Inferior parietal cortex (tissue), 1 donor: ENCODE results near the gene PKP2.
"Not testable (repeated sequence)": the region's sequence is repeated elsewhere in the genome, so short reads cannot be mapped to it uniquely, and the experiment has no call there.

Source experiments
- DNase-seq: peaks from one replicate; pipeline ENCODE4 v3.0.0-alpha.2; 2016; ENCODE audit errors: extremely low spot score

PKP2 gene

GRCh38 chr12:32895688-32896431, 717 bp downstream of the PKP2 start:
- no peak for DNase-seq

DNA sequence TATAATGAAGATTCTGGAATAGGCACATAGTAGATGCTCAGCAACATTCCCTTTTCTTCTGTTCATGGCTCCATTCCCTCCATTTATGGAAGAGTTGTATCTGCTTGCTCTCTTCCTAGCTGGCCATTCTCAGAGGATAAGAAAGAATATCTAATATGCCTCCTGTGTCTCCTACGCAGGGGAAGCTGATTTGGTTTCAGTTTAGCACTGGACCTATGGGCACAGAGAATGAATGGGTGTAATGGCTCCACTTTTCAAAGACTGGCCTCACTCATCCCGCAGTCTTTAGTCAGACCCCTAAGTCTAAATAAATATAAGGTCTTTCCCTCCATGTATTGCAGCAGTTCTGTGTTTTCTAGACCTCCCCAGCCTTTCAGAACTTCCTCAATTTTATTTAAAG, 2.0 kb downstream of the PKP2 start:
- DNase-seq: no peak

DNA sequence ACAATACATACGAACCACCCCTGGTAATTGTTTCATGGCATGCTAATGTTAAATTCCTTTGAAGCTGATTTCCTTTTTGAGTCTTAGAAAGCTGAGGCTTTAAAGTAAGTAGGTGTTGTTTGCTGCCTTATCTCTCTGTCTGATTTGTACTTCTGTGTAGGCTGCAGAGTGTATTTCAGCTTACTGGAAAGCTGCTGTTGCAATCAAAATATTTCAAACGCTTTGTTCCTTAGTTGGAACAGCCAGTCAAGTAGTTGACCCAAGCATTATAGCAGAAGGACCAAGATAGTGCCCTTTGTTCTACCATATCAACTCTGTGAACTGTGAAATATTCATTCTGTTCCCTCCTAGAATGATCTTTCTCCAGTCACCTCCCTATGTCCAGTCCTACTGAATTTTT, 3.1 kb downstream of the PKP2 start:
- no peak for DNase-seq

DNA sequence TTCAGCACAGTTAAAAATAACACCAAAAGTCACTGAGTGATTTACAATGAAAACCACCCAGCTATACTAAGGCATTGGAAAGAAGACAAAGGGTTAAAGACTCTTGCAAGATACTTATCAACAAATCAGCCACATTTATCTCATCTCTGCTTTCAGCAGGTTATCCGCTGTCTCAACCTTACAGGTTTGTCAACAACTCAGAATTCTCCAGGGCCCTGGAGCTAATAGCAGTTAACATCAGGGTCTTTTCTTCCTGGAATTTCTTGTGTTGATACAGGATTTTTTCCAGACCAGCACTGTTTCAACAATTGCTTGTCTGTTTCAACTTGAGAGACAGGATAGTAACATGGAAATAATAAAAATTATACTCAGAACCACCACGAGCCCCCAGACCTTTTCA, 3.5 kb downstream of the PKP2 start:
- no peak for DNase-seq

DNA sequence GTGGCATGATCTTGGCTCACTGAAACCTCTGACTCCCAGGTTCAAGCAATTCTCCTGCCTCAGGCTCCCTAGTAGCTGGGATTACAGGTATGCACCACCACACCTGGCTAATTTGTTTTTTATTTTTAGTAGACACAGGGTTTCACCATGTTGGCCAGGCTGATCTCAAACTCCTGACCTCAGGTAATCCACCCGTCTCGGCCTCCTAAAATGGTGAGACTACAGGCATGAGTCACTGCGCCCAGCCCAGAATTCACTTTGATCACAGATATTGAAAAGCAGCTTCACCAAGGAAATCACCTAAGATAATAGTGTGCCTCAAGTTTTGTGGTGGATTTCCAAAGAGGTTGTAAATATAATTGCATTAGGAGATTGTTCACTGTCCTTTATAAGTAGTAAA, 4.2 kb downstream of the PKP2 start:
- DNase-seq: not testable (repeated sequence)

DNA sequence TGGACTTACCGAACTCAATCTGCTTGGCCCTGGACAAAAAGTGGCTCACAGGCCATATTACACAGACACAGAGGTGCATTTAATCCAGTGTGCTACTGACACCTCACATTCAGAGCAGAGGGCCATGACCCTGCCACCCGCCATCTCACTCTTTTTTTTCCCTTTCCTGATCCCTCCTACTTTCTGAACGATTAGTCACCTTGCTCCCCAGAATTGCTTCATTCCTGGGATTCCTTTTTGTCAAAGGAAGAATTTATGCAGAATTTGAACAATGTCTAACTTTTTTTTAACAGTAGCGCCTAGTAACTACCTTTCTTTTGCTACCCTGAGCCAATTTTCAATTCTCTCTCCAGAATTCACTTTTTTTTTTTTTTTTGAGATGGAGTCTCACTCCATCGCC, 4.6 kb downstream of the PKP2 start:
- DNase-seq: no peak

DNA sequence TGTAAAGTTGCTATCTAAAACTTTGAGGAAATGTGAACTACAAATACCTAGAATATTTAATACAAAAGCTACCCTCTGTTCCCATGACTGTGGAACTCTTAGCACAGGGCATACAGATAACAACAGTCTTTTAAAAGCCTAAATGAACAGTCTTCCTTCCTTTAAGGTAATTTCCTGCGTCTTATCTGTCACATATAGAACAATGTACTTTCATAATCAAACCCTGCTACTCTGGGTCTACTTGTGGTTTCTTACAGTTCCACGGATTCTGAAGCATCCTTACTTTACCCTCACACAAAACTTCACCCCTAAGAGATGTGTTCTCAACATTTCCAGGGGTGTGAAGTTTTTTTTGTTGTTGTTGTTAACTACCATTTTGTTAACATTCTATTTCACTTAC, 5.1 kb downstream of the PKP2 start:
- DNase-seq: no peak

DNA sequence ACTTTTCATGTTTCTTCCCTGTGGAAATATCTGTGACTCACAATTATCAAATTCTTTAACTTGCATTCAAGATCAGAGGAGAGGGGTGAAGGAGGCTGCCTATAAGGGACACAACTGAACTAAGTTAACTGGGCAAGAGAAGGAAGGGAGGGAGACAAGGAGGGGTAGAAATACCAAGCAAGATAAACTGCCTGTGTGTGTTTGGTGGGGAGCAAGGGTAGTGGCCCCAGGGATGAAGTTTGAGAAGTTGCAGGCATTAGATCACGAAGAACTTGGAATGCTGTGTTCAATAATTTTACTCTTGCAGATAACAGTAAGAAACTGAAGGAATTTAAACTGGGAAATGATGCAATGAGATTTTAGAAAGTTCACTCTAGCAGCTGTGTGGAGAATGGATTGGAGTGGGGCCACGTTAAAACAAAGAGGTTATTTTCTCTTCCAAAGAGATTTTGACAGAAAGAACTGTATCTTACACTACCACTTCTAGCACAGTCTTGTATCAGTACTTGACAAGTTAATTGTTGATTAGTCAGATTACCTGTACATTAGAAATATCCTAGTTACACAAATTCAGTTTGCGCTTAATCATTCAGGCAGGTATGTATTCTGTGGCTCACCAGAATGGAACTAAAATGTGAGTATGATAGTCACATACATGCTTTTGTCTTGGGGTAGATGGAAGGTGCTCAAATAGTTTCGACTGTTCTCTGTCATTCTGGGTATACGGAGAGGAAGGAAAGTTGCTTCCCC, 7.4 kb downstream of the PKP2 start:
- no peak for DNase-seq

GRCh38 chr12:32887058-32887457, 9.5 kb downstream of the PKP2 start:
- no peak for DNase-seq

DNA sequence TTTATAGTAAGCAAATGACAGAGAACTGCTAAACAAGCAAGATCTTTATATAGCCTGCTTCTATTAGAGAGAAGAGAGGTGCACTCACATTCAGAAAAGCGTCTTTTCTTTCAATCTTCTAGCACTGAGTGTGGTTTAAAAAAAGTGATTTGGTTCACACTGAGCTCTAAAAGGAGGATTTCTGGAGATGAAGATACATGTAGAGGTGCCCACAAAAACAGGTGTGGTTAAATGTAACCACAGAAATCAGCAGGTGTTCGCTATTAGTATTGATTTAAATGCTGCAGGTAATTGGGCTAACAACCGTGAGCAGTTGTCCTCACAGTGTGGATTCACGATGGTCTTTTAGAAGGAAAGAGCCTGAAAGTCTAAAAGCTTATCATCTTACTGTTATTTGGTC, 10.7 kb downstream of the PKP2 start:
- no peak for DNase-seq

GRCh38 chr12:32884962-32885361, 11.6 kb downstream of the PKP2 start:
- DNase-seq: no peak

- DNase-seq: no peak
These were observed 14.9 kb downstream of the PKP2 start for GRCh38 chr12:32881702-32882101.

- DNase-seq: no peak
These were observed 15.5 kb downstream of the PKP2 start for GRCh38 chr12:32881107-32881506.

DNA sequence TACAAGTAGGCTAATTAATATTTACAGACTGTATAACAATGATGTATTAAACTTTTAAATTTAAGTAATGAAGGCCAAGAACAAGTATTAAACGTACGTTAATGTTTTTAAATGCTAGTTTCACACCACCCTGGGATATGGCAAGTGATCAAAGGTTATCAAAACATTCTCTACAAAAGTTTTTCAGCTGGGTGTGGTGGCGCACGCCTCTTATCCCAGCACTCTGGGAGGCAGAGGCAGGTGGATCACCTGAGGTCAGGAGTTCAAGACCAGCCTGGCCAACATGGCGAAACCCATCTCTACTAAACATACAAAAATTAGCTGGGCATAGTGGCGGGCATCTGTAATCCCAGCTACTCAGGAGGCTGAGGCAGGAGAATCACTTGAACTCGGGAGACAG, 17.5 kb downstream of the PKP2 start:
- not testable (repeated sequence) for DNase-seq

DNA sequence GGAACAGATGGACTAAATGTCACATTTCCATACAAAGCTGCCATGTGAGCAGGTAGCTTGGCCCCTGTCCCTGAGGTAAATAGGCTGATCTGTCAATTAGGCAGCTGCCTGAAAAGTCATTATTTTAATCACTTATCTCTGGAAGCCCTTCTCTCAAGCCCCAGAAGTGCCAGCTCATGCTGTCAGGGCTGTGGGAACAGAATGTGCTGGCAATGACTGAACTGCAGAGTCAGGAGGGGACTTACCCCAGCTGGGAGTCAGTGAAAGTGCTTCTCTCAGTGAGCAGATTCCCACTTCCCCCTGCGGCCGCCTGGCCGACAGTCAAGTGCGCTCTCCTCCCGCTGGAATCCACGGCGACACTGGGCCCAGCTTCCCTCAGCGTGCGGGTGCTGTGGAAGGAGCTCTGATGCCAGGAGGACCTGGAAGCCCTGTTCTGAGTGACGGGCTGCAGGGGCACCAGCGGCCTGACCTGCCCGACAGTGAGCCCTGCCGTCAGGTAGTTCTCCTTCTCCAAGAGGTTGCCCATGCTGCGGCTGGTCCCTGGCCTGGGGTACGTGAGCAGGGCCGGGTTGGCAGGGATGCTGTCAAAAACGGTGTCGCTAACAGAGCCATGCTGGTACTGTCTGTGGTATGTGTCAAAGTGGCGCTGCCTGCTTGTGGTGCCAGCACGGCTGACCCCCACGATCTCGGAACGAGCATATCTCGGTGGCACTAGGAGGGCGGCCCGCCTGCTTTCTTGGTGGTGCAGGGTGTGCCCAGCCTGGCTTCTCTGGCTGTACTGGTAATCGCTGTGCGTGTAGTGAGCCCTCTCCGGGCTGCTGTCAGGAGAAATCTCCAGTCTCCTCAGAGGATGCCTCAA, 18.7 kb downstream of the PKP2 start:
- no peak for DNase-seq

GRCh38 chr12:32876004-32876403, 20.6 kb downstream of the PKP2 start:
- DNase-seq: no peak

DNA sequence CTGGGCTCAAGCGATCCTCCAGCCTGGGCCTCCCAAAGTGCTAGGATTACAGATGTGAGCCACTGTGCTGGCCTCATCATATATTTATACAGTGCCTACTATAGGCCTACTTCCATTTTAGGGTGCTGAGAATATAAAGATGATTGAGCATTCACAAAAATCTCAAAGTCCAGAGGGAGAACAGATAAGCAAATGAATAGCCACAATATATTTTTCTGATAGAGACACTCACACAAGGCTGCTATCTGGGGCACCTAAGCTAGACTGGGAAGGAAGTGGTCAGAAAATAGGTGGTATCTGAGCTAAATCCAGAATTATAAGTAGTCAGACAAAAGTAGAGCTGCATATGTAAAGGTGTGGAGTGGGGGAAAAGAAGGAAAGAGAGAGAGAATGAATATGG, 21.6 kb downstream of the PKP2 start:
- DNase-seq: no peak

GRCh38 chr12:32874078-32874477, 22.5 kb downstream of the PKP2 start:
- DNase-seq: no peak

- DNase-seq: not testable (repeated sequence)
These were observed 24.2 kb downstream of the PKP2 start for GRCh38 chr12:32872416-32872815.

DNA sequence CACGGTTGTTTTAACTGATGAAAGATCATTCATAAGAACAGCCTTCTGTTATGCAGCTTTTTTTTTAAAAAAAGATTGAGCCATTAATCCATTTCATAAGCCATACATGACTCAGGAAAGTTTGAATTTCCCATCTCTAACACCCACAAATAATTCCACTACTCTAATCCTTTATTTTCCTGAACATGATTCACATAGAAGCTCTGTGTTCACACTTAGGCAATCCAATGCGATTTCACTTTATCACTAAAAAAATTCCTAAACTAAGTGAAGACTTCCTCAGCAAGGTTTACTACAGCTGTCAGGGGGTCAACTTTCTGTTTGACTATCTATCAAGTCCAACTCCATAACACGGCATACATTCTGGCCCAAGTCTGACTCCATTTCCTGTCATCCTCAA, 25.9 kb downstream of the PKP2 start:
- DNase-seq: no peak

GRCh38 chr12:32868885-32869284, 27.7 kb downstream of the PKP2 start:
- no peak for DNase-seq

DNA sequence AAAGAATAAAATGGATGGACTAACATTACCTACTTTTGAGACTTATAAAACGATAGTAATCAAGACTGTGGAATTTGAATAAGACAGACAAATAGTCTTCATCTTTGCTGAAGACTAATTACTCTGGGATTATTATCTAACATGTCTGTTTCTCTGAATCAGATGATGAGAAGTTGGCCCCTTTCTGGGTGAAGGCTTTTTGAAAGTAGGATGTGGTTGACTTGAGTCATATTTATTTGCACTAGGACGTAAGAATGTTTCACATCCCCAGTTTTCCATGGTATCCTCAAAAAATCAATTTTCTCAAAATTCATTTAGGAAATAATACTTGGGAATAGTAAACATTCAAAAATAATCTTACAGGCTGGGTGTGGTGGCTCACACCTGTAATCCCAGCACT, 31.8 kb downstream of the PKP2 start:
- DNase-seq: no peak

GRCh38 chr12:32863128-32863527, 33.4 kb downstream of the PKP2 start:
- DNase-seq: no peak
